Measurements from ENCODE around the gene CMTM3.
"Not testable (repeated sequence)": the region's sequence is repeated elsewhere in the genome, so short reads cannot be mapped to it uniquely, and the experiment has no call there.

The CMTM3 gene

DNA sequence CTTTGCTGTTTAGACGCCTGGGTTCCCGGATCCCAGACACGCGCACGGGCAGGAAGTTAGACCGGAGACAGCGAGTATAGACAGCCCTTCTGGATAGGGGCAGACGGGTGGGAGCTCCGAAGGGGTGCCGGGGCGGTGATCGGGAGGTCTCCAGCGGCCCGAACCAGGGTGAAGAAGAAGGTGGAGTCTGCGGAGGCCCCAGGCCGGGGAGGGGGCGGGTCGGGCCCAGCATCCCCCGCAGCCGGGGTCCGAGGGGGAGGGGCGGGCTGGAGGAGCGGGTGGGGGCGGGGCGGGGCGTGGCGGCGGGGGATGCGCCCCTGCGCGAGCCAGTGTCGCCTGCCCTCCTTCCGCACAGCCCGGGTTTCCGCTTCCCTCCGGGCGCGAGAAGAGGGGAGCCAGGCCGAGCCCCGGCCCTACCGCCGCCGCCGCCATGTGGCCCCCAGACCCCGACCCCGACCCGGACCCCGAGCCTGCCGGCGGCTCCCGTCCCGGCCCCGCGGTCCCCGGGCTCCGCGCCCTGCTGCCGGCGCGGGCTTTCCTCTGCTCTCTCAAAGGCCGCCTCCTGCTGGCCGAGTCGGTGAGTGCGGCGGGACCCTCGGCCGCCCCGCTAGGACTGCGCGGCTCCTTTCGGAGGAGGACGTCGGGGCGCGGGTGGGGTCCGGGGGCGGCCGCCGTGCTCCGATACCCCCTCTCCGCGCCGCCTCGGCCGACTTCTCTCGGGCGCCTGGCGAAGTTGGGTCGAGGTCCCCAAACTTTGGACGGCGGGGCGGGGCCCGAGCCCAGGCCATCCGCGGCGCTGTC, at the start of gene CMTM3:
CMTM3 (plus strand) TSS at position 329 of the 801 bp plus-strand sequence; CDS start at position 431, 102 bp downstream.
- DNase-seq, result peak; percentile 70 to 80

GRCh38 chr16:66560107-66560506, 44.4 kb upstream of the CMTM3 start:
- no peak for DNase-seq

- peak in 1 of 2 donors; percentile 17 for DNase-seq
Measured at GRCh38 chr16:66561381-66562080, 43.0 kb upstream of the CMTM3 start.

GRCh38 chr16:66562409-66562808, 42.1 kb upstream of the CMTM3 start:
- DNase-seq, result peak in 1 of 2 donors; percentile 48

DNA sequence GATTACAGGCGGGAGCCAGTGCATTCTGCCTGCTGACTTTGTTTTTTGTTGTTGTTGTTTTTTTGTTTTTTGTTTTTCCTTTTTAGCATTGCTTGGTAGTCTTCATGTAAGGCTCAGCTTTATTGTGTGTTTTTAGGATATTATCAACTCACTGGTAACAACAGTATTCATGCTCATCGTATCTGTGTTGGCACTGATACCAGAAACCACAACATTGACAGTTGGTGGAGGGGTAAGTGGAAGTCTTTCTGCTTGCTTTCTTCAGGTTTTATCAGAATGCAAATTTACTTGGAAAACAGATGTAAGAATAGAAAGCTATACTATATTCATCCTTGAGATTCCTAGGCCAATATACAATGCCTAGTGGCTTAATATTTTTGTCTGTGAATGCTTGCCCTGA, 41.5 kb upstream of the CMTM3 start:
- no peak for DNase-seq

DNA sequence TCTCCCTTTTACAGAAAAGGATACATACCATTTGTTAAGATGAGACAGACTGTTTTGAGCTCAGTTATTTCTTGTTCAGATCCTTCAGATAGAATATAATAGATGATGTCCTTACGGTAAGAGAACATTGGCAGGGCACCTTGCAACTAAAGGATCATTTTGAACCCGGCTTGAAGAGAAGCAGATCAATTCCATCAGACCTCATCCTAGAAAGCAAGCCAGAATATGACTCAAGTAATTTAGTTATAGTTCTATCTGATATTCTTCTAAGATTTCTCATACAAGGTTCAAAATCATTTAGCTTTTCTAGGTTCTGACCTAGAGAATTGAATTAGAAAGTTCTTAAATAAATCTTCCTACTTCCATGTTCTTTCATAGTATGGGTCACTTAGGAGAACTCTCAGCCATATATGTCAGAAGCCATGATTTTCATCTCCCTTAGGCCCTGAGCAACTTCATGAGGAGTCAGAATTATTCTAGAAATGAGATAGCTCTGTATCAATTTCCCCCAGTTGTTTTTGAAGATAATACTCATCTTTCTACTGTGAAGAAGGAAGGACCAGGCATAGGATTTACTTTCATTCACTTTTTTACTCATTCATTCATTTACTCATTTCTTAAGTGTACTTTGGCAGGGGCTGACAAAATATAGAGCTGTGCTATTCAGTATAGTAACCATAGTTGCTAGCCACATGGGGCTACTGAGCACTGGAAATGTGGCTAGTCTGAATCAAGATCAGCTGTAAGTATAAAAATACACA, 40.8 kb upstream of the CMTM3 start:
- DNase-seq, result no peak

- DNase-seq, result no peak
Measured at GRCh38 chr16:66566051-66566901, 38.2 kb upstream of the CMTM3 start, which contains the start of gene CMTM1. CMTM1 (plus strand) TSS chr16:66566439; CDS start chr16:66566514, 75 bp downstream.

DNA sequence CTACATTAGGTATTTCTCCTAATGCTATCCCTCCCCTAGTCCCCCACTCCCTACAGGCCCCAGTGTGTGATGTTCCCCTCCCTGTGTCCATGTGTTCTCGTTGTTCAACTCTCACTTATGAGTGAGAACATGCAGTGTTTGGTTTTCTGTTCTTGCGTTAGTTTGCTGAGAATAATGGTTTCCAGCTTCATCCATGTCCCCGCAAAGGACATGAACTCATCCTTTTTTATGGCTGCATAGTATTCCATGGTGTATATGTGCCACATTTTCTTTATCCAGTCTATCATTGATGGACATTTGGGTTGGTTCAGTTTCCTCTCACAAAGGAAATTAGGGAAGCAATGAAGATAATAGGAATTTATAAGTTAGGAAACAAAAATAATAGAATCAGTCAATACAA, 37.2 kb upstream of the CMTM3 start:
- not testable (repeated sequence) for DNase-seq

GRCh38 chr16:66568355-66568754, 36.1 kb upstream of the CMTM3 start:
- DNase-seq, result no peak

DNA sequence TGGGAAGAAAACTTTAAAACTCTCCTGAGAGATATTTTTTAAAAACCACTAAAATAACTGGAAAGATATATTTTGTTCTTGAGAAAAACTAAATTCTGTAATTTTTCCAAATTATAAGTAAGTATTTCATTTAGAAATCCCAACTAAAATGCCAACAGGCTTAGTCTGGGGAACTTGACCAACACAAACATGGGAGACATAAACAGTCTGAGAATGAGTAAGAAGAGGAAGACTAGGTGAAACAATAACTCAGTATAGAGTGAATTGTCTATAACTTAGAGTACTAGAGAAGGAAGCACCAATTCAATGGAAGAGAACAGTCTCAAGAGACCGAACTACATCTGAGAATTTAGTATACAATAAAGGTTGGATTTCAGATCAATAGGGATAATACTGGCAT, 35.4 kb upstream of the CMTM3 start:
- DNase-seq, result no peak

GRCh38 chr16:66569827-66570405, 34.6 kb upstream of the CMTM3 start:
- no peak for DNase-seq

DNA sequence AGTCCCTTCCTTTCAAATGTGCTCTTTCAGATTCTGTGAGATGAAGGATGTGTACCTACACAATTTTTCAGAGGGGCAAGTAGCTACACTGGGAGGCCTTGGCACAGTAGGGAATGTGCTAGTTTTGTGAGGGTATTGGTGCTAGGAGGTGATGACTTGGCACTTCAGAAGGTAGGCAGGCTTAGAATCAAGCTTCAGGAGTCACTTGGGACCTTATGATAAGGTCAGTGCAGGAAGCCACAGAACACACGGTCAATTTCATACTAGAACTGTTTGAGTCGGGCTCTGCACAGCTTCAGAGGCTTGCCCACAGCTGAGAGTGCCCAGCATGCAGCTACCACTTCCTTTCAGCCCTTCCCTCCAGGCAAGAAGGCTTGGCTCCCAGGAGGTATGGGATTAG, 32.1 kb upstream of the CMTM3 start:
- no peak for DNase-seq

GRCh38 chr16:66574081-66574480, 30.4 kb upstream of the CMTM3 start:
- DNase-seq, result no peak

DNA sequence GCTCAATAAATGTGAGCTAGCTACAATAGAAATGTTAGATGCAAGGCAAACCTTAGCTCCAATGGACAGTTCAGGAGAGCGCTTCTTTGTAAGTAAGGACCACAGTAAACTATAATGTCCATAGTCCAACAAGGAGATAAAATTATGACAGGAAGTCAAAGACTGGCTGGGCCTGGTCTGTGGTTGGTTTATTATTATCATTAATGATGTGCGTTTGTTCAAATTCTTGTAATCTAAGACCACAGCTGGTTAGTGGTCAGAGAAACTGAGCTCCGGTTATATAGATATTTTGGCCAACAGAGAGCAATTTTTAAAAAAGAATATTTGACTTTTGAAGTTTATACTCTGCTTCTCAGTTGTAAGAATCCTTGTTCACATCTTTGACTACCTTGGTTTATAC, 30.0 kb upstream of the CMTM3 start:
- no peak for DNase-seq

- no peak for DNase-seq
Measured at GRCh38 chr16:66575060-66575459, 29.4 kb upstream of the CMTM3 start.

GRCh38 chr16:66576296-66576695, 28.2 kb upstream of the CMTM3 start:
- DNase-seq, result no peak

- DNase-seq, result no peak
Measured at GRCh38 chr16:66578651-66579531, 25.6 kb upstream of the CMTM3 start, which contains the start of gene CMTM2. CMTM2 (plus strand) TSS chr16:66579463; CDS start chr16:66579608, 145 bp downstream.

DNA sequence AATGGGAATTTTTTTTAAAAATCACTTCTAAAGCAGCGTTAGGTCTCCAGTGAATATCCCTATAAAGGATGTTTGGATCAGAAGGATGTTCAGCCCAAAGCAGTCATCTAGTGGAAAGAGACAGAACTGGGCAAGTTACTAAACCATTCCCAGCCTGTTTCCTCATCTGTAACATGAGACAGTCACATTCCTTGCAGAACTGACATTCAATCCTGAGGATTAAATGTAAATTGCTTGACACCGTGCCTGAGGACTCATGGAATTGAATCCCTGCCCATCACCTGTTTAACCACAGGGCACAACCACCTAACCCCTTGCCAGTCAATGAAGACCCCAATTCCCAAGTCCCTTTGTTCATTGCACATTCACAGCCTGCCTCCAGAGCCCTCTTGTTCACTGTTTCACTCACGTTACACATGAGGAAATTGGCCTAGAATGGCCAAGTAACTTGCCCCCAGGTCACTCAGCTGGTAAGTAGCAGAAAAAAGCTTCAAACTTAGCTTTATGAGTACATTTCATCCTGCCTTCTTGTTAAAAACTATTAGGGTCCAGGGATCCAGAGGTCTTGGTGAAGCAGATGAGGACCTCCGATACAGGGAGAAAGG, 23.8 kb upstream of the CMTM3 start:
- no peak for DNase-seq

- no peak for DNase-seq
Measured at GRCh38 chr16:66581246-66581952, 23.1 kb upstream of the CMTM3 start.
